ENCODE results near the gene UNG.
"Not testable (repeated sequence)": the region's sequence is repeated elsewhere in the genome, so short reads cannot be mapped to it uniquely, and the experiment has no call there.

UNG gene

GRCh38 chr12:109121346-109121880, 24.0 kb downstream of the UNG start:
- no peak for DNase-seq (ENCODE audit: low read depth)

GRCh38 chr12:109124878-109125648, 27.7 kb downstream of the UNG start:
- no peak for DNase-seq (ENCODE audit: low read depth)

- no peak for DNase-seq (ENCODE audit: low read depth)
These were observed 28.4 kb downstream of the UNG start for GRCh38 chr12:109125791-109126190.

- no peak for DNase-seq (ENCODE audit: low read depth)
These were observed 29.4 kb downstream of the UNG start for GRCh38 chr12:109126784-109127183.

- DNase-seq (ENCODE audit: low read depth), result no peak
These were observed 30.3 kb downstream of the UNG start for GRCh38 chr12:109127533-109128242.

GRCh38 chr12:109130297-109131153, 33.1 kb downstream of the UNG start:
- no peak for DNase-seq (ENCODE audit: low read depth)

GRCh38 chr12:109131154-109132050, 34.0 kb downstream of the UNG start:
- no peak for DNase-seq (ENCODE audit: low read depth)

- DNase-seq (ENCODE audit: low read depth), result no peak
These were observed 37.0 kb downstream of the UNG start for GRCh38 chr12:109134186-109134917.

- DNase-seq (ENCODE audit: low read depth), result no peak
These were observed 39.7 kb downstream of the UNG start for GRCh38 chr12:109137055-109137454.

- DNase-seq (ENCODE audit: low read depth), result no peak
These were observed 42.0 kb downstream of the UNG start for GRCh38 chr12:109139360-109139759.

GRCh38 chr12:109139791-109140190, 42.4 kb downstream of the UNG start:
- no peak for DNase-seq (ENCODE audit: low read depth)

- no peak for DNase-seq (ENCODE audit: low read depth)
These were observed 43.2 kb downstream of the UNG start for GRCh38 chr12:109140560-109140959.

GRCh38 chr12:109144224-109144623, 46.8 kb downstream of the UNG start:
- DNase-seq (ENCODE audit: low read depth), result no peak

GRCh38 chr12:109147126-109147525, 49.7 kb downstream of the UNG start:
- not testable (repeated sequence) for DNase-seq (ENCODE audit: low read depth)

- DNase-seq (ENCODE audit: low read depth), result no peak
These were observed 50.6 kb downstream of the UNG start for GRCh38 chr12:109147954-109148353.

- DNase-seq (ENCODE audit: low read depth), result no peak
These were observed 52.8 kb downstream of the UNG start for GRCh38 chr12:109150124-109150640.

- DNase-seq (ENCODE audit: low read depth), result no peak
These were observed 54.1 kb downstream of the UNG start for GRCh38 chr12:109151457-109151856.

GRCh38 chr12:109153821-109154441, 56.5 kb downstream of the UNG start:
- DNase-seq (ENCODE audit: low read depth), result peak; percentile 9

Data from CMK (cell line).